ENCODE results near the gene LUC7L3.

DNA sequence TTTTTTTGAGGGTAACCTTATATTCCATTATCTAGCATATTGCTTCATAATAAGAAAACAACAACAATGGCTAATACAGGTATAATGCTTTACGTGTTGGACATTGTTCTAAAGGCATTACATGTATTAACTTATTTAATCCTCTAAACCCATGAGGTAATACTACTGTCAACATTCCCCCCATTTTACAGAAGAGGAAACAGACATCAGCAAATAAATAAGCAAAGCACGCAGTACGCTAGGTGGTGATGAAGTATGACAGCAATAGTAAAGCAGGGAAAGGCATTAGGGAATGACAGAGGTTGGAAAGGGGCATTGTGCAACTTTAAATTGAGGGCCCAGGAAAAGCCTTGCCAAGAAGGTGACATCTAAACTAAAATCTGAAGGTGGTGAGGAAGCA, 16.2 kb upstream of the LUC7L3 start:
- TF ChIP-seq, protein P1, sequence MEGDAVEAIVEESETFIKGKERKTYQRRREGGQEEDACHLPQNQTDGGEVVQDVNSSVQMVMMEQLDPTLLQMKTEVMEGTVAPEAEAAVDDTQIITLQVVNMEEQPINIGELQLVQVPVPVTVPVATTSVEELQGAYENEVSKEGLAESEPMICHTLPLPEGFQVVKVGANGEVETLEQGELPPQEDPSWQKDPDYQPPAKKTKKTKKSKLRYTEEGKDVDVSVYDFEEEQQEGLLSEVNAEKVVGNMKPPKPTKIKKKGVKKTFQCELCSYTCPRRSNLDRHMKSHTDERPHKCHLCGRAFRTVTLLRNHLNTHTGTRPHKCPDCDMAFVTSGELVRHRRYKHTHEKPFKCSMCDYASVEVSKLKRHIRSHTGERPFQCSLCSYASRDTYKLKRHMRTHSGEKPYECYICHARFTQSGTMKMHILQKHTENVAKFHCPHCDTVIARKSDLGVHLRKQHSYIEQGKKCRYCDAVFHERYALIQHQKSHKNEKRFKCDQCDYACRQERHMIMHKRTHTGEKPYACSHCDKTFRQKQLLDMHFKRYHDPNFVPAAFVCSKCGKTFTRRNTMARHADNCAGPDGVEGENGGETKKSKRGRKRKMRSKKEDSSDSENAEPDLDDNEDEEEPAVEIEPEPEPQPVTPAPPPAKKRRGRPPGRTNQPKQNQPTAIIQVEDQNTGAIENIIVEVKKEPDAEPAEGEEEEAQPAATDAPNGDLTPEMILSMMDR (IDR thresholded peaks at IDR 0.05), result no peak
- no peak for TF ChIP-seq POLR2A (IDR thresholded peaks at IDR 0.05)
